ENCODE data around the gene LRPAP1.
"Not testable (repeated sequence)": the region's sequence is repeated elsewhere in the genome, so short reads cannot be mapped to it uniquely, and the experiment has no call there.

Gene LRPAP1

DNA sequence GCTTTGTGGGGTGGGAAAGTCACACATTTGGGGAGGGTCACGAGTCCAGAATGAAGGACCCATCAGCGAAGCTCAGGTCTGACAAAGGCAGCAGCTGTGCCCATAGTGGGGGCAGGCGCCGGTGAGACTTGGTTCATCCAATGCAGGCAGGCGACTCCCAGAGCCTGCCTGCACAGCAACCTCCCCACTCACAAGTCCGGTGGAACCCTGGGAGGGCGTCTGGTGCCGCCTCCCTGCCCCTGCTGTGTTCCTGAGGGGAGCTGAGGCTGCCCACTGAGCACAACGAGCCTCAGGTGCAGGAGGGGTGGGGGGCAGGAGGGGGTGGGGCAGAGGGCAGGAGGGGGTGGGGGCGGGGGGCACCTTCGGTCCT lies 13.7 kb downstream of the LRPAP1 start:
- no peak for DNase-seq (ENCODE audit: low read depth)

DNA sequence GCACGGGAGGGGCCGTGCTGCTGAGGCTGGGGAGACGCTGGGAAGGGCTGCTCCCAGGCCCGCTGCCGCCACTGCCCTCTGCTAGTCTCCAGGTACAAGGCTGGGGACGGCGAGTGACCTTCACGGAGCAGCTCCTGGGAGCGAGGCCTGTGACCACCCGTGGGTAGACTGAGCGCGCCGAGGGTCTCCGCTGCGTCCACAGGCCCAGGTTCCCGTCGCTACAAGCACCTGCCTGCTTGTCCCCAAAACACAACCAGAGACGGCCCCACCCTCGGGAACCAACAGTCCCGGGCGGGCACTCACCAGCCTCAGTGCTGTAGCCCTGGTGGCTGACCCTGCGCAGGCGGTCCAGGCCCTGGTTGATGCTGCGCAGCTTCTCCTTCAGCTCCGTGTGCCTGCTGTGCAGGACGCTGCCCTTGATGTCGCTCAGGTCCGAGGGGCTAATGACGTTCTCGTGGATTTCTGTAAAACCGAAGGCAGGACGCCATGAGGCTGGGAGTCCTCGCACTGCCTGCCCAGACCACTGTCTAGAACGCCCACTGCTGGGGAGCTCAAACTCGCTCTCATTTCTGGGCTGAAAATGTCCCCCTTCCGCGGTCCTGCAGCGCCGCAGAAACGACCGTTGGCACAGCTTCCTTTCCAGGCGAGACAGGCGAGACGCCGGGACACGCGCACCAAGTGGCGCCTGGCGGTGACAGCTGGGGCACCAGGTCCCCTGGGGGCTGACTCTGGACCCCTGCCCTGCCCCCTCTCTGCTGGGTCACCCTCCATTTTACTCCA lies 14.3 kb downstream of the LRPAP1 start:
- DNase-seq (ENCODE audit: low read depth): no peak

DNA sequence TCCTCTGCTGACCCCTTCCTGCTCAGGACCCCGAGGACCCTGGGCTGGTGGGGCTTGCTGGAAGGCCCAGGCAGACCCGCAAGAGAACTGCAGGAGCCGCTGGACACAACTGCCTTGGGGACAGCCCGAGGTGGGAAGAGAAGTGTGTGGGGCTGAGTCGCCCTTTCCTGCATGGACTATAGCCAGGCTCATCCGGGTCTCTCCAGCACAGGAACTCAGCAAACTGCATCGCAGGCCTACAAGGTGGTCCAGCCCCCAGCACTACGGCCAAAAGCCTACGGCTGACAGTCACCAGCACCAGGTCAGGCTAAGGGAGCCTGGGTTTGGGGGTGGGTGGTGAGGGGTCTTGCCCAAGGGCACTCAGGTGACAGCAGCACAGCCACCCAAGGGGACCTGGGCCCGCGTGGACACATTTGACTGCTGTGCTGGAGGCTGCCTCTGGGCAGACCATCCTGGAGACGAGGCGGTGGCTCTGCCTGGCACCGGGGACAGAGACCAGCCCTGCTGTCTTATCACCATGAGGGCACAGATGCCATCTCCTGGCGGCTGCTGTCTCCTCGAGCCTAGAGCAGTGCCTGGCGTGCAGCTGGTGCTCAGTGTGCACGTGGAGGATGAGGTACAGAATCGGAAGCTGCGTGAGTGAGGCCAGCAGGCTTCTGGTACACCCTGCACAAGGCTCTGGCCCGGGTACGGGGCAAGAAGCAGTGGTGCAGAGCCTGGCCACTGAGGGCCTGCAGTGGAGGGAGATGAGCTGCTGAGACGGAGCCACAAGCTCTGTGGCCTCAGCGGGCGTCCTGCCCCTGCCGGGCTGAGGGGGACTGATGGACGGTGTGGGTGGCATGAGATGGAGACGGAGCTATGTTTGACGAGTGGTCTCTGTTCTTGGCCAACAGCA lies 15.1 kb downstream of the LRPAP1 start:
- no peak for DNase-seq (ENCODE audit: low read depth)

GRCh38 chr4:3516061-3516835 lies 16.0 kb downstream of the LRPAP1 start:
- no peak for DNase-seq (ENCODE audit: low read depth)

- DNase-seq (ENCODE audit: low read depth): no peak
Measured at GRCh38 chr4:3515646-3516045, 16.6 kb downstream of the LRPAP1 start.

GRCh38 chr4:3514806-3515501 lies 17.3 kb downstream of the LRPAP1 start:
- no peak for DNase-seq (ENCODE audit: low read depth)

GRCh38 chr4:3514221-3514780 lies 17.9 kb downstream of the LRPAP1 start:
- DNase-seq (ENCODE audit: low read depth): no peak

GRCh38 chr4:3513807-3514206 lies 18.4 kb downstream of the LRPAP1 start:
- no peak for DNase-seq (ENCODE audit: low read depth)

- no peak for DNase-seq (ENCODE audit: low read depth)
Measured at GRCh38 chr4:3512719-3513118, 19.5 kb downstream of the LRPAP1 start.

DNA sequence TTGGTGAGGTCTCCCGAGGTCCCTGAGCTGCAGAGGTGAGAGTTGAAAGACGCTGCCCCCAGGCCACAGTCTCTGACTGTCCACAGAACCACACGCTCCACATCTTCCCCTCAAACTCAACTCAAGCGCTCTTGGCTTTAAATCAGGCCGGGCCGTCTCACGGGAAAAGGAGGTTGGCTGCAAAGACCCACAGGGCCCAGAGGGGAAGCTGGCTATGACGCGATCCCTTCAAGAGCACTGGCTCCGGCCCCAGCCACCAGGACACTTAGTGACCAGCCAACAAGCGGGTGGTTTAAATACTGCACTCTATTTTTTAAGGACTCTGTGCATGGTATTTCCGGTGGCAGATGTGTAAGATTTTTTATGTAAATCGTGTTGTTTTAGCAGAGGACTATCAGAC lies 19.9 kb downstream of the LRPAP1 start:
- no peak for DNase-seq (ENCODE audit: low read depth)

GRCh38 chr4:3511601-3512000 lies 20.6 kb downstream of the LRPAP1 start:
- DNase-seq (ENCODE audit: low read depth): not testable (repeated sequence)

DNA sequence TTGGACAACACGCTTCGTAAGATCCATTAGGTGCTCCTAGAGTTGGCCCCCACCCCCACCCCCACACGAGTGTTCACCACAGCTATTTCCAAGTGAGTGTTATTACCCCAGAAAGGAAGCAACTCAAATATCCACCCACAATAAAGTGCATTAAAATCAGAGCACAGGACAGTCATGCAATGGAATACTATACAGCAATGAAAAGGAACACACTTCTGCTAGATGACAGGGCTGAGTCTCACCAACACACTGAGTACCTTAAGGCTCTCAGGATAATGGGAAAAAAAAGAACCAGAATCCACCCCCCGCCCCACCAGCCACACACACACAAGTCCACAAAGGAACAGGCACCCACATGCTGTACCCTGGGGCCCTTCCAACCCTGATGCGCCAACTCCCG lies 21.0 kb downstream of the LRPAP1 start:
- no peak for DNase-seq (ENCODE audit: low read depth)

DNA sequence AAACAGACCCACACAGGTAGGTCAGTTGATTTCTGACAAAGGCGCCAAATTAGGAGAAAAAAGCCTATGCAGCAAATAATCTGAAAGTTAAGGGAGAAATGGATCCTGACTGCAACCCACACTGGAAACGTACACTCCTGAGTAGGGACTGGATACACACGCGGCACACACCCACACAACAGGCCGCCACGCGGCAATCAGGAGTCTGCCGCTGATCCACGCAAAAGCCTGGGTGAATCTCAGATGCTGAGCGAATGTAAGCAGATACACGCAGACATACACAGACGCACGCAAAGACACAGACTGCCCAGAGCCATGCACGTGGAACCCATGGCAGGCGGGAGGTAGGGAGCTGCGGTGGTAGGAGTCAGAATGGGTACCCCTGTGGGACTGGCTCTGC lies 21.7 kb downstream of the LRPAP1 start:
- DNase-seq (ENCODE audit: low read depth): no peak

GRCh38 chr4:3508542-3508941 lies 23.7 kb downstream of the LRPAP1 start:
- no peak for DNase-seq (ENCODE audit: low read depth)

- DNase-seq (ENCODE audit: low read depth): no peak
Measured at GRCh38 chr4:3505231-3505630, 27.0 kb downstream of the LRPAP1 start.

- DNase-seq (ENCODE audit: low read depth): no peak
Measured at GRCh38 chr4:3502941-3503936, 29.0 kb downstream of the LRPAP1 start.

DNA sequence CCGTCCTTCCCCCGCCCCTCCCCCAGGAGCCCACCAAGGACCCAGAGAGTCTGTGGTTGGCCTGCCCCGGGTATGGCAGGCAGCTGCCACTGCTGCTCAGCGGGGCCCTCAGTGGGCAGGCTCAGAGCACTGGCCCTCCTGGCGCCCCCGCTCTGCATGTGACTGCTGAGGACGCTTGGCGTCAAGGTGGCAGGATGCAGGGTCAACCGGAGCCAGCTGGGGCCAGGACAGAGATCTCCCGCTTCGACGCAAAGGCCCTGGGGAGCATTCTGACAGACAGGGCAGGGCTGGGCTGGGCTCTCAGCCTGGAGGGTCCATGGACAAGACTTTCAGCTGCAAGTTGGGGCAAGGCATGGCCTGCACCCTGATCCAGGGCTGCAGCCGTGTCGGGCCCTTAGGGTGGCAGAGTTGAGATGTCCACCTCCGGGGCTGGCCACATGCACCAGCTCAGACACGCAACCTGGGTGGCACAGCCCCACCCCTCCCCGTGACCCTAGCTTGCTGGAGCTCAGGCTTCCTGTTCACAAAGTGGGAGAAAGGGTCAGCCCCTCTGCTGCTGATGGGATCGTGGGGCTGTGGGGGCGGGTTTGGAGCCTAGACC lies 30.3 kb downstream of the LRPAP1 start:
- no peak for DNase-seq (ENCODE audit: low read depth)

DNA sequence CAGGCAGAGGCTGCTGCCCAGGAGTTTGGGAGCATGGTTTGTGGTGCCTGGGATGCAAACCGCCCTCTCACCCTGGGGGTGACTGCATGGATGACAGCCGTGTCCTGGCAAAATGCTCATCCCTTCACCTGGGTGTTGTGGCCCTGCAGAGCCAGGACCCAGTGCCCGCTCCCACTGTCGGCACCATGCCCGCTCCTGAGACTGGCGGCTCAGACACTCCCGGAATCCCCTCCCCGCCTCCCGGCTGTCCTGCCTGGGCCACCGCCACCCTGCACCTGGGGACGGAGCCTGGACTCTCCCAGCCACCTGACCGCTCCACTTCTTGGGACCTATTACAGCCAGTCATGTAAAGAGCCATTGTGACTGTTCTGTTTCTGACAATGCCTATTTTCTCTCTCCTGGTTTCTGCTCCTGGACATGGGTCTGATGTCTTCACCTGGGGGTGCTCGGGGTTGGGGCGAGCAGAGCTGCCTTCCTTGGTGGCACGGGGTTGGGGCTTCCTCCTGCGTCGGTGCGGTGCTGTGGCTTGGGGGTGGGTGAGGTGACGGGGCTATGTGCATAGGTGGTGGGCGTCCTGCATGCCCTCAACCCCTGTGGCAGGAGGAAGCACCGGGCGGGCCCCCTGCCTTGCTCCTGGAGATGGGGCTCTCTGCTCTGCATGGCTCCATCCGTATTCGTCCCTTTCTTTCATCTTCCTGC lies 30.9 kb downstream of the LRPAP1 start:
- no peak for DNase-seq (ENCODE audit: low read depth)

DNA sequence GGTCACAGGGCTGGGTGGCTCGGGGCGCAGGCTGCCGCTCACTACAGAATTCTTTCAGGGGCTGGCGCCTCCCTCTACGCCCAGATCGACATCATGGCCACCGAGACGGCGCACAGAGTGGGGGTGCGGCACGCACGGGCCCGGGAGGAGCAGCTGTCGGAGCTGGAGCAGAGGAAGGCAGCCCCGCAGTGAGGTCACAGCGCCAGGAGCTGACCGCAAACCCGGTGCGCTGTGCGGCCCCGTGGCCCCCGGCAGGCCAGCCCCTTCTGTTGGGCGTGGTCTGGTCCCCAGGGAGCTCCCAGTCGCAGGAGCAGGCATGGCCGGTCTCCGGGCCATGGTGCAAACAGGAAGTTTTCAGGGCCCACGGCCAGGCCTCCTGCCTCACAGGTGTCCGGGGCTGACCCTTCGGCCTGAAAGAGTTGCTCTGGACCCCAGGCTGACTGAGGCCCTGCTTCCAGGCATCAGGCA lies 31.6 kb downstream of the LRPAP1 start:
- no peak for DNase-seq (ENCODE audit: low read depth)
